ENCODE measurements around the gene FLYWCH1.

FLYWCH1 gene

GRCh38 chr16:2991566-2992261 lies 80.0 kb downstream of the FLYWCH1 start:
- no peaks in the 10 kb centered on the region for H3K36me3 ChIP-seq (ENCODE audit: insufficient read depth, low read length)
- no peak overlapping the region for H3K9ac ChIP-seq (ENCODE audit: low read depth, low read length)
- H3K27ac ChIP-seq (ENCODE audit: low read length), result no peak overlapping the region
- no peaks in the 10 kb centered on the region for H3K27me3 ChIP-seq (ENCODE audit: insufficient read depth, low read length, poor library complexity)
- ATAC-seq (ENCODE audit: insufficient read depth, low read depth) (no peak), DNase-seq (no peak)
- no peak for TF ChIP-seq EZH2 (IDR thresholded peaks at IDR 0.05; ENCODE audit: borderline replicate concordance, low read depth, low read length, severe bottlenecking)
- TF ChIP-seq, protein P1, sequence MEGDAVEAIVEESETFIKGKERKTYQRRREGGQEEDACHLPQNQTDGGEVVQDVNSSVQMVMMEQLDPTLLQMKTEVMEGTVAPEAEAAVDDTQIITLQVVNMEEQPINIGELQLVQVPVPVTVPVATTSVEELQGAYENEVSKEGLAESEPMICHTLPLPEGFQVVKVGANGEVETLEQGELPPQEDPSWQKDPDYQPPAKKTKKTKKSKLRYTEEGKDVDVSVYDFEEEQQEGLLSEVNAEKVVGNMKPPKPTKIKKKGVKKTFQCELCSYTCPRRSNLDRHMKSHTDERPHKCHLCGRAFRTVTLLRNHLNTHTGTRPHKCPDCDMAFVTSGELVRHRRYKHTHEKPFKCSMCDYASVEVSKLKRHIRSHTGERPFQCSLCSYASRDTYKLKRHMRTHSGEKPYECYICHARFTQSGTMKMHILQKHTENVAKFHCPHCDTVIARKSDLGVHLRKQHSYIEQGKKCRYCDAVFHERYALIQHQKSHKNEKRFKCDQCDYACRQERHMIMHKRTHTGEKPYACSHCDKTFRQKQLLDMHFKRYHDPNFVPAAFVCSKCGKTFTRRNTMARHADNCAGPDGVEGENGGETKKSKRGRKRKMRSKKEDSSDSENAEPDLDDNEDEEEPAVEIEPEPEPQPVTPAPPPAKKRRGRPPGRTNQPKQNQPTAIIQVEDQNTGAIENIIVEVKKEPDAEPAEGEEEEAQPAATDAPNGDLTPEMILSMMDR (IDR thresholded peaks at IDR 0.05; ENCODE audit: borderline replicate concordance, extremely low read depth, low read length, poor library complexity, severe bottlenecking), result no peak
- H3K79me2 ChIP-seq (ENCODE audit: insufficient read depth, low read length), result no peaks in the 10 kb centered on the region
- no peaks in the 10 kb centered on the region for H3K4me1 ChIP-seq (ENCODE audit: insufficient read depth, low read length)
- no peak overlapping the region for H2AFZ ChIP-seq (ENCODE audit: low read depth, low read length)
- H4K20me1 ChIP-seq (ENCODE audit: insufficient read depth, low read length), result peaks cover 4% of the 10 kb centered on the region; the same call in 1 of the 2 replicates
- no peak overlapping the region for H3K4me3 ChIP-seq (ENCODE audit: low read depth in 1 of 2, low read length in 2 of 2)
- no peak overlapping the region for H3K4me2 ChIP-seq (ENCODE audit: insufficient read depth, low read length)
- no peaks in the 10 kb centered on the region for H3K9me3 ChIP-seq (ENCODE audit: insufficient read depth, low read length, severe bottlenecking)

DNA sequence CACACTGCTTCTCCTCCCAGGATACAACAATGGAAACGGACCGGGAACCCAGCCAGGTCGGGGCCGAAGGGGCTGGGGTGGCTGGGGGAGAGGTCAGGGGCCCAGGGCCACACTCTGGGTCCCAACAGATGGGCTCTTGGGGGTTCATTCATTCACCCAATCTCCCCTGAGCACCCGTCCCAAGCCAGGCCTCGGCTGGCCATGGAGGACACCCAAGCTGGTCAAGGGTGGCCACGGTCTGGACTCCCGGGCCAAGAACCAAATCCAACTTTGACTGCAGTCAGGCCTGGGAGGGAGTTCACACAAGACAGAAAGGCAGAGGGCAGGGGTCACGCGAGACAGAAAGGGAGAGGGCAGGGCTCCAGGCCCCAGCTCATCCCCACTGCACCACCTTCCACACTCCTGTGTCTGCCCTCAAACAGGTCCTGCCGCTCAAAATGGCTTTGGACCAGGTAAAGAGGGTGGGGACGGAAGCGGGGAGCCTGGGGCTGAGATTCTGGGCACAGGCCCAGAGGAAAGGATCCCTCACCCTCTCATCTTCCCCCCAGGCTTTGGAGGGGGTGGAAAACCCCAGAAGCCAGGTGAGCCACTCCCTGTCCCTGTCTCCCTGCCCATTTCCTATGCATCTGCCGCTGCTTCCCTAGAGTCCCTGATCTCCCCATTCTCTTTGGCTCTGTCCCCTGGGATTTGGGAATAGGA lies 80.8 kb downstream of the FLYWCH1 start:
- H3K79me2 ChIP-seq (ENCODE audit: insufficient read depth, low read length), result no peaks in the 10 kb centered on the region
- no peak overlapping the region for H2AFZ ChIP-seq (ENCODE audit: low read depth, low read length)
- no peak overlapping the region for H3K4me2 ChIP-seq (ENCODE audit: insufficient read depth, low read length)
- DNase-seq (no peak), ATAC-seq (ENCODE audit: insufficient read depth, low read depth) (no peak)
- peaks cover 4% of the 10 kb centered on the region; the same call in 1 of the 2 replicates for H4K20me1 ChIP-seq (ENCODE audit: insufficient read depth, low read length)
- no peaks in the 10 kb centered on the region for H3K9me3 ChIP-seq (ENCODE audit: insufficient read depth, low read length, severe bottlenecking)
- no peak overlapping the region for H3K27ac ChIP-seq (ENCODE audit: low read length)
- no peaks in the 10 kb centered on the region for H3K36me3 ChIP-seq (ENCODE audit: insufficient read depth, low read length)
- no peak overlapping the region for H3K4me3 ChIP-seq (ENCODE audit: low read depth in 1 of 2, low read length in 2 of 2)
- H3K27me3 ChIP-seq (ENCODE audit: insufficient read depth, low read length, poor library complexity), result no peaks in the 10 kb centered on the region
- no peaks in the 10 kb centered on the region for H3K4me1 ChIP-seq (ENCODE audit: insufficient read depth, low read length)
- H3K9ac ChIP-seq (ENCODE audit: low read depth, low read length), result no peak overlapping the region
- TF ChIP-seq EZH2 (IDR thresholded peaks at IDR 0.05; ENCODE audit: borderline replicate concordance, low read depth, low read length, severe bottlenecking), result no peak
- TF ChIP-seq, protein P1 (IDR thresholded peaks at IDR 0.05; ENCODE audit: borderline replicate concordance, extremely low read depth, low read length, poor library complexity, severe bottlenecking), result no peak

- Histone ChIP-seq H3K4me3 (ENCODE audit: low read depth in 1 of 2, low read length in 2 of 2) (no peak overlapping the region), H4K20me1 (ENCODE audit: insufficient read depth, low read length) (peaks cover 4% of the 10 kb centered on the region; the same call in 1 of the 2 replicates), H3K27me3 (ENCODE audit: insufficient read depth, low read length, poor library complexity) (no peaks in the 10 kb centered on the region), H3K9me3 (ENCODE audit: insufficient read depth, low read length, severe bottlenecking) (no peaks in the 10 kb centered on the region), H3K27ac (ENCODE audit: low read length) (no peak overlapping the region), H3K79me2 (ENCODE audit: insufficient read depth, low read length) (no peaks in the 10 kb centered on the region), H3K4me2 (ENCODE audit: insufficient read depth, low read length) (no peak overlapping the region), H3K4me1 (ENCODE audit: insufficient read depth, low read length) (no peaks in the 10 kb centered on the region), H3K9ac (ENCODE audit: low read depth, low read length) (no peak overlapping the region), H2AFZ (ENCODE audit: low read depth, low read length) (no peak overlapping the region), H3K36me3 (ENCODE audit: insufficient read depth, low read length) (no peaks in the 10 kb centered on the region)
- DNase-seq, result no peak
- TF ChIP-seq, protein P1 (IDR thresholded peaks at IDR 0.05; ENCODE audit: borderline replicate concordance, extremely low read depth, low read length, poor library complexity, severe bottlenecking), result no peak
- TF ChIP-seq EZH2 (IDR thresholded peaks at IDR 0.05; ENCODE audit: borderline replicate concordance, low read depth, low read length, severe bottlenecking), result no peak
- no peak for ATAC-seq (ENCODE audit: insufficient read depth, low read depth)
Measured at GRCh38 chr16:2996298-2996697, 84.6 kb downstream of the FLYWCH1 start.

Measured in DND-41 (cell line).